Measurements from ENCODE around the gene HYOU1.

DNA sequence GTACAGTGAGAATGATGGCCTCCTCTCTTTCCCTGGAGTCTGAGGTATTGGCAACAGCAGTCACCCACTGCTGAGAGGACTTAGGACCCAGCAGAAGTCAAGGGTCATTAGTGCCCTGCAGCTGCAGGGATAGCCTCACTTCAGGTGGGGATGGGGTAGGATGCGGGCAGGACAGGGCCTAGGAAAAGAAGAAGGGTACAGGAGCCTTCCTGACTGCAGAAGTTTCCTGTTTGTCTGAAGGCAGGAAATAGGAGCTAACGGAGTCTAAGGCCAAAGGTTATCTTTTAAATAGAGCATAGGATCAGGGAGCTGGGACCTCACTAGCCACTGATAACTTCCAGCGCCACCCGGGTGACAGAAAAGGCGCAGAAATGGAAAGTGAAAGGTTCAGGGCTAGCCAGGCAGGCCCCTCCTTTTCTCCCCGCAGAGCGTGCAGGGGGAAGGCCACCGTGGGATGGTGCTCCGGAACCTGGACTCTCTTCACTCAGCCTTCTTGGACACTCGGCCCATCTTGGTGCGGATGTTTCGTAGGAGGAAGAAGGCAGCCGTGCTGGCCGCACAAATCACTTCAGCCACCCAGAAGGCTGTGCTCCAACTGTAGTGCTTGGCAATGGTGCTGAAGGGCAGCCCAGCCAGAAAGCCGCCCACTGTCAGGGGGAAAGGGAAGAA lies 32.4 kb downstream of the HYOU1 start:
- TF ChIP-seq, protein P1, sequence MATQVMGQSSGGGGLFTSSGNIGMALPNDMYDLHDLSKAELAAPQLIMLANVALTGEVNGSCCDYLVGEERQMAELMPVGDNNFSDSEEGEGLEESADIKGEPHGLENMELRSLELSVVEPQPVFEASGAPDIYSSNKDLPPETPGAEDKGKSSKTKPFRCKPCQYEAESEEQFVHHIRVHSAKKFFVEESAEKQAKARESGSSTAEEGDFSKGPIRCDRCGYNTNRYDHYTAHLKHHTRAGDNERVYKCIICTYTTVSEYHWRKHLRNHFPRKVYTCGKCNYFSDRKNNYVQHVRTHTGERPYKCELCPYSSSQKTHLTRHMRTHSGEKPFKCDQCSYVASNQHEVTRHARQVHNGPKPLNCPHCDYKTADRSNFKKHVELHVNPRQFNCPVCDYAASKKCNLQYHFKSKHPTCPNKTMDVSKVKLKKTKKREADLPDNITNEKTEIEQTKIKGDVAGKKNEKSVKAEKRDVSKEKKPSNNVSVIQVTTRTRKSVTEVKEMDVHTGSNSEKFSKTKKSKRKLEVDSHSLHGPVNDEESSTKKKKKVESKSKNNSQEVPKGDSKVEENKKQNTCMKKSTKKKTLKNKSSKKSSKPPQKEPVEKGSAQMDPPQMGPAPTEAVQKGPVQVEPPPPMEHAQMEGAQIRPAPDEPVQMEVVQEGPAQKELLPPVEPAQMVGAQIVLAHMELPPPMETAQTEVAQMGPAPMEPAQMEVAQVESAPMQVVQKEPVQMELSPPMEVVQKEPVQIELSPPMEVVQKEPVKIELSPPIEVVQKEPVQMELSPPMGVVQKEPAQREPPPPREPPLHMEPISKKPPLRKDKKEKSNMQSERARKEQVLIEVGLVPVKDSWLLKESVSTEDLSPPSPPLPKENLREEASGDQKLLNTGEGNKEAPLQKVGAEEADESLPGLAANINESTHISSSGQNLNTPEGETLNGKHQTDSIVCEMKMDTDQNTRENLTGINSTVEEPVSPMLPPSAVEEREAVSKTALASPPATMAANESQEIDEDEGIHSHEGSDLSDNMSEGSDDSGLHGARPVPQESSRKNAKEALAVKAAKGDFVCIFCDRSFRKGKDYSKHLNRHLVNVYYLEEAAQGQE (IDR thresholded peaks at IDR 0.05; ENCODE audit: insufficient read depth in 1 of 2, low read depth in 2 of 2, low read length in 2 of 2): no peak
- TF ChIP-seq TAF1 (IDR thresholded peaks at IDR 0.05; ENCODE audit: borderline replicate concordance, insufficient read depth, low read length) (no peak), POLR2AphosphoS5 (IDR thresholded peaks at IDR 0.05; ENCODE audit: low read depth, low read length) (no peak)

Data from PFSK-1 (cell line).